ENCODE data around the gene ATXN7L1. TPM values are rescaled to one million over a fixed set of nuclear protein-coding genes. Genes with fewer than 3 reads are reported as not detected.

Gene ATXN7L1
- total and polyA plus RNA-seq, 2 donors (not counting 1 experiment from before 2014, with no cell fraction given): 7.1 to 40.6 TPM

DNA sequence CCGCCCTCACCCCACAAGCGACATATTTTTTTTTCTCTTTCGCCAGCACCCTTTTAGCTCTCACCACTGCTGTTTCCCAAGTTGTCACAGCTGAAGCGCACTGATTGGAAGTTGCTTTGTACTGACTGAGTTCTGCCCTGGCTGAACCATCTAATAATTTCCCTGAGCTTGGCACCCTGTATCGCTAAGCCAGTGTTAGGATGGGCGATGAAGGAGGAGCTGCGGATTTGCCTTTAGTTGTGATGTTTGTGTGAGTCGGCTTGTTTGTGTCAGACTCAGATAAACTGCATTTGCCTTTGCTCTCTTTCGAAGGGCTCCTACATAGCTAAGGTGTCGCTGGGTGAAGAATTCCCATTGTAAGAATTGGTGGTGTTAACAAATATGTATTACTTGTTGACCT is 1.3 kb upstream of the ATXN7L1 start:
- Histone ChIP-seq H3K9me3 (ENCODE audit: control extremely low read depth in 1 of 3, control insufficient read depth in 2 of 3, insufficient read depth in 1 of 3, low read length in 2 of 3) (no peaks in the 10 kb centered on the region), H3K27ac (ENCODE audit: low read length in 2 of 2) (no peak overlapping the region), H3K27me3 (replicated peaks in 1 of 4; ENCODE audit: control extremely low read depth in 1 of 4, control insufficient read depth in 3 of 4, insufficient read depth in 4 of 4, low read length in 3 of 4) (peaks cover 0 to 25% (median 8%) of the 10 kb centered on the region in 4 experiments), H3K4me3 (ENCODE audit: control extremely low read depth in 1 of 5, extremely low read depth in 1 of 5, insufficient read depth in 1 of 5, low read depth in 2 of 5, low read length in 4 of 5) (peak overlapping the region in 1 of 5 experiments; percentile 67), H3K79me2 (ENCODE audit: control insufficient read depth, insufficient read depth, low read length) (no peaks in the 10 kb centered on the region), H3K36me3 (replicated peaks in 1 of 2; ENCODE audit: control extremely low read depth in 1 of 2, control insufficient read depth in 1 of 2, extremely low read depth in 1 of 2, insufficient read depth in 2 of 2, low read length in 1 of 2) (no peaks in the 10 kb centered on the region), H3K9ac (ENCODE audit: low read length) (no peak overlapping the region), H3K4me2 (replicated peaks; ENCODE audit: low read depth, low read length, poor library complexity, severe bottlenecking) (peak overlapping the region; percentile 97), H4K20me1 (ENCODE audit: control insufficient read depth, insufficient read depth, low read length, poor library complexity, severe bottlenecking) (no peaks in the 10 kb centered on the region), H3K4me1 (ENCODE audit: control insufficient read depth in 2 of 2, insufficient read depth in 2 of 2, low read length in 2 of 2) (peaks cover 13 to 15% of the 10 kb centered on the region in 2 donors), H2AFZ (ENCODE audit: insufficient read depth, low read depth, low read length, poor library complexity, severe bottlenecking) (peak overlapping the region; percentile 86)
- no peak overlapping the region for H3K27ac Mint-ChIP-seq
- H3K4me3 Mint-ChIP-seq: peak overlapping the region; percentile 90
- ChIA-PET CTCF (interaction anchor here (0.7 to 2.5 kb wide), 13 partner anchors 9 to 289 kb away, joined by 3 to 10 read pairs (median 4); no protein-coding TSS in a partner anchor), POLR2A (interaction anchor here (0.5 kb wide), 1 partner anchor 914 kb away, joined by 4 read pairs; no protein-coding TSS in a partner anchor)
- peaks cover 23% of the 10 kb centered on the region for H3K4me1 Mint-ChIP-seq
- TF ChIP-seq CTCF (IDR thresholded peaks at IDR 0.05): no peak
- TF ChIP-seq EZH2 (IDR thresholded peaks at IDR 0.05; ENCODE audit: borderline replicate concordance, insufficient read depth, low read depth, low read length, poor library complexity, severe bottlenecking): no peak
- 93% methylated on average over 9 of the region's 10 CpGs for WGBS (ENCODE audit: insufficient coverage)
- H3K9me3 Mint-ChIP-seq (ENCODE audit: insufficient read depth): no peaks in the 10 kb centered on the region
- DNase-seq (no peak), ATAC-seq (ENCODE audit: low read depth) (no peak)
- peaks cover 17% of the 10 kb centered on the region for H3K27me3 Mint-ChIP-seq
- intact Hi-C loops (cut with micrococcal nuclease): loop anchor here (2.0 to 5.0 kb wide), 7 partner anchors 69 to 290 kb away; partner anchors contain the start of gene SYPL1

- intact Hi-C loops (cut with micrococcal nuclease): loop anchor here (2.0 to 5.0 kb wide), 7 partner anchors 68 to 290 kb away; partner anchors contain the start of gene SYPL1
- Histone ChIP-seq H3K4me3 (ENCODE audit: control extremely low read depth in 1 of 5, extremely low read depth in 1 of 5, insufficient read depth in 1 of 5, low read depth in 2 of 5, low read length in 4 of 5) (peak overlapping the region; percentile 36 to 67 (median 56)), H3K4me1 (ENCODE audit: control insufficient read depth in 2 of 2, insufficient read depth in 2 of 2, low read length in 2 of 2) (peaks cover 13 to 15% of the 10 kb centered on the region in 2 donors), H3K27me3 (replicated peaks in 1 of 4; ENCODE audit: control extremely low read depth in 1 of 4, control insufficient read depth in 3 of 4, insufficient read depth in 4 of 4, low read length in 3 of 4) (peaks cover 0 to 25% (median 8%) of the 10 kb centered on the region in 4 experiments), H3K4me2 (replicated peaks; ENCODE audit: low read depth, low read length, poor library complexity, severe bottlenecking) (peak overlapping the region; percentile 97), H3K36me3 (replicated peaks in 1 of 2; ENCODE audit: control extremely low read depth in 1 of 2, control insufficient read depth in 1 of 2, extremely low read depth in 1 of 2, insufficient read depth in 2 of 2, low read length in 1 of 2) (no peaks in the 10 kb centered on the region), H3K27ac (ENCODE audit: low read length in 2 of 2) (no peak overlapping the region), H2AFZ (ENCODE audit: insufficient read depth, low read depth, low read length, poor library complexity, severe bottlenecking) (peak overlapping the region; percentile 86), H3K9me3 (ENCODE audit: control extremely low read depth in 1 of 3, control insufficient read depth in 2 of 3, insufficient read depth in 1 of 3, low read length in 2 of 3) (no peaks in the 10 kb centered on the region), H3K9ac (ENCODE audit: low read length) (peak overlapping the region; percentile 71), H3K79me2 (ENCODE audit: control insufficient read depth, insufficient read depth, low read length) (no peaks in the 10 kb centered on the region), H4K20me1 (ENCODE audit: control insufficient read depth, insufficient read depth, low read length, poor library complexity, severe bottlenecking) (no peaks in the 10 kb centered on the region)
- no peak for TF ChIP-seq CTCF (IDR thresholded peaks at IDR 0.05)
- TF ChIP-seq EZH2 (IDR thresholded peaks at IDR 0.05; ENCODE audit: borderline replicate concordance, insufficient read depth, low read depth, low read length, poor library complexity, severe bottlenecking): no peak
- H3K9me3 Mint-ChIP-seq (ENCODE audit: insufficient read depth): no peaks in the 10 kb centered on the region
- peak; percentile 11 for ATAC-seq (ENCODE audit: low read depth)
- no peak for DNase-seq
- 5% methylated on average over 27 of the region's 42 CpGs for WGBS (ENCODE audit: insufficient coverage)
- peaks cover 23% of the 10 kb centered on the region for H3K4me1 Mint-ChIP-seq
- ChIA-PET CTCF (interaction anchor here (0.7 to 2.5 kb wide), 13 partner anchors 10 to 290 kb away, joined by 3 to 10 read pairs (median 4); no protein-coding TSS in a partner anchor), POLR2A (interaction anchor here (0.5 kb wide), 1 partner anchor 914 kb away, joined by 4 read pairs; no protein-coding TSS in a partner anchor)
- H3K27ac Mint-ChIP-seq: no peak overlapping the region
- peak overlapping the region; percentile 90 for H3K4me3 Mint-ChIP-seq
- H3K27me3 Mint-ChIP-seq: peaks cover 17% of the 10 kb centered on the region
Measured at GRCh38 chr7:105876964-105877601, 684 bp upstream of the ATXN7L1 start.
